Omental fat pad (tissue), 4 donors: Measurements from ENCODE around the gene G6PC3. TPM values are rescaled to one million over a fixed set of nuclear protein-coding genes. Genes with fewer than 3 reads are reported as not detected.

Source experiments
- ATAC-seq: fragments of 150-250 bp; one replicate; pipeline ENCODE4 v1.9.1; 2016; ENCODE audit warnings: mild to moderate bottlenecking, moderate library complexity; ENCODE audit not compliant: low FRiP score
- DNase-seq: peaks from one replicate; pipeline ENCODE4 v3.0.0-alpha.2; 2019; ENCODE audit warnings: low spot score
- CTCF ChIP-seq, 3 donors: fragments of 450-650 bp; IDR thresholded peaks; one replicate each; pipeline ENCODE4 v1.5.1; 2016 to 2017; ENCODE audit warnings: antibody characterized with exemption in 3 of 3, mild to moderate bottlenecking in 3 of 3, moderate library complexity in 2 of 3
- total RNA-seq, 4 donors: library from RNA; depleted of rRNA; stranded (reverse); fragments of >200 nt; gene quantifications; one replicate each; pipeline ENCODE4 v1.1.0, GENCODE V29; 2016

The G6PC3 gene
- total RNA-seq, 4 donors from 2014 or later, result 30.1 to 58.3 (median 39.0) TPM

DNA sequence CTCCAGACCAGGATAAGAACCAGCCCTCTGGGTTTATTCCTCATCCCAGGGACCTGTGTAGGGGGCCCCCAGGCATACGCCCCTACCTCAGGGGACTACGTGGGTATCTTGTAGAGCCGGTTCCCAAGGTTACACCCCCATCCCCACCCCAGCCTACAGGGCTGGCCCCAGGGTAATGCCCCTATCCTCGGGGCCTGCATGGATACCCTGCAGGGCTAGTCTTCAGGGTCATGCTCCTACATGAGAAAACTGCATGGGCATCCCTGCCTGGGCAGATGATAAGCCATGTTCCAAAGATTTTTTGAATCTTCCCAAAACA, 38.7 kb downstream of the G6PC3 start:
- no peak for ATAC-seq
- TF ChIP-seq CTCF (IDR thresholded peaks at IDR 0.05), result no peak
- no peak for DNase-seq

DNA sequence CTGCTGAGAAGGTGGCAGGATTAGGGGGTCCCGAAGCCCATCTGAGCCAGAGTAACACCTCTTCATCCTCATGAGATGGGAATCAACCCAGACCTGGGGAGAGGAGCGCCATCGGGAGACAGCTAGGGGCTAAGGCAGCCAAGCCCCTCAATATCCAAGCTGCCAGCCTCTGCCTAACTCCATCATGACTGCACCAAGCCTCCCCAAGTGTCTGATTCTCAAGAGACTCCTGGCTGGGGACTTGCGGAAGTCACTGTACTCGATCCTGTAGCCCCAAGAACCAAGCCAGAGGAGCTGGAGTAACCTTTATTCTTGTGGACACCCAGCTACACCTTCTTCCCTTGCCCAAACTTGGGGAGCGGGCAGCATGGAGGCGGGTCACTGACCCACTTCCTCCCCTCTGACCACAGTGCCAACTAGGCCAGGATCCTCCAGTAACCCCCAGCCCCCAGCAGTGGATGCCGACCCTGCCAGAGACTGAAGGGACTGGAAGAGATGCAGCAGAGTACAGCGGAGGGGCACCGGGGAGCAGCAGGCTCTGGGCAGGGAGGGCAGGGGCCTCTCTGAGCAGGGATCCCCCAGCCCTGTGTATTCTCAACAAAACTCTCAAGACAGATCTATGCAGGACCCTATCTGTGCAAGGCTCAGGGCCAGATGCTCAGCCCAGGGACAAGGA, 39.6 kb downstream of the G6PC3 start:
- no peak for TF ChIP-seq CTCF (IDR thresholded peaks at IDR 0.05)
- DNase-seq (no peak), ATAC-seq (no peak)

- peak; percentile 76 for ATAC-seq
- TF ChIP-seq CTCF (IDR thresholded peaks at IDR 0.05), result no peak
- DNase-seq, result peak; percentile 81
These were observed 40.5 kb downstream of the G6PC3 start for GRCh38 chr17:44110823-44111633.

- DNase-seq (no peak), ATAC-seq (no peak)
- no peak for TF ChIP-seq CTCF (IDR thresholded peaks at IDR 0.05)
These were observed 41.2 kb downstream of the G6PC3 start for GRCh38 chr17:44111777-44112176.

DNA sequence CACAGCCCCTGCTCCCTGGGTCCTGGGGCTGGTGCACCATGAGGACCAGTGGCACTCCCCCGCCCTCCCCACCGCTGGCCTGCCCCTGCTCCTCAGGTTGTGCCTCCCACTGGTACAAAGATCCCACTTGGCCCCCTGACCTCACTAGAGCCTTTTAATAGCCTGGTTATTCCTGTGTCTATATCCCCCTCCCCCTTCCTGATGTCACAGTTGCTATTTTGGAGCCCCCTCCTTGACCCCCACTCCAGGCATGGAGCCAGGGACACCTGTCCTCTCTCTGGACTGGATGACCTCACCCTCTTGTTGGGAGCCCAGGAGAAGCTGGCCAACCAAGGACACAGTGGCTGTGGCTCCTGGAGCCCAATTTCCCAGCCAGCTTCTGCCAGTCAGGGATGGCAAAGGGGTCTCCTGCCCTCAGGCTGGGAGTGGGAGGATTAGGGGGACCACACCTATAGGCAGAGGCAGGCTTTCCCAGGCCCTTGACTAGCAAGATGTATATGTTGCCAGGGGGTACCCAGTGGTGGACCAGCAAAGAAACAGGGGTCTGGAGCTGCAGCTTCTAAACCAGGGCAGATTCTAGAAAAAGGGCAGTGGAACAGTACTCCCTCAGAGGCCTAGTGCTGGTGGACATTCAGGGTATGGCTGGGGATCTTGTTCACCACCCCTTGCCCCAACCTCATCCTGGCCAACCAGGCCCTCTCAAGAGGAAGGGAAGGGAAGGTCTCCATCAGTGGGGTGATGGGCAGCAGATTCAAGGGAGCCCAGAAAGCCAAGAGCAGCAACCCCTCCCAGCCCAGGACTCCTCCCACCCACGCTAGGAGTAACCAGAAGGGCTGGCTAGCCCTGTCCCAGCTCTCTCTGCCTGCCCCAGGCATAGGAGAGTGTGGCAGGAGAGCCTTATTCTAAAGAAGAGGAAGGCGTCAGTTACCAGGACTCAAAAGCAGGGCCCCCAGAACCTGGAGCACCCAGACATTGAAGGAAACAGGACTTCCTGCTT, 42.0 kb downstream of the G6PC3 start:
- ATAC-seq (no peak), DNase-seq (no peak)
- TF ChIP-seq CTCF (IDR thresholded peaks at IDR 0.05), result no peak

DNA sequence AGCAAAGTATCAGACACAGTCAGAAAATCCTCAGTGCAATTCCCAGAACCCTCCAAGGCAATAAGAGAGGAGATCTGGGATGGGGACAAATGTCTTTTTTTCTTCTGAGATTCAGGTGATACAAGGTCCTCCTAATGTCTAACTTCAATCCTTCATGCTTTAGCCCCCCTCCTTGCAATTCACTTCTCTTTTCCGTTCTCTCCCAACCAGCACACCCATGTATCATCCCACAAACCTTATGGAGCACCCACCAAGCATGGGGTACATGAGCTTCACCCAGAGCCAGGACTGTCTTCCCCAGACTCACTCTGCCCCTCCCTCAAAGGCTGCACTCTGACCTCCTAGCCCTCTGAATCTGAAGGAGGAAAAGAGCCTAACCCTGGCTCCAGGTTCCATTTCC, 42.8 kb downstream of the G6PC3 start:
- DNase-seq (no peak), ATAC-seq (no peak)
- TF ChIP-seq CTCF (IDR thresholded peaks at IDR 0.05), result no peak
